Measurements from ENCODE around the gene ZNF618.

Gene ZNF618

DNA sequence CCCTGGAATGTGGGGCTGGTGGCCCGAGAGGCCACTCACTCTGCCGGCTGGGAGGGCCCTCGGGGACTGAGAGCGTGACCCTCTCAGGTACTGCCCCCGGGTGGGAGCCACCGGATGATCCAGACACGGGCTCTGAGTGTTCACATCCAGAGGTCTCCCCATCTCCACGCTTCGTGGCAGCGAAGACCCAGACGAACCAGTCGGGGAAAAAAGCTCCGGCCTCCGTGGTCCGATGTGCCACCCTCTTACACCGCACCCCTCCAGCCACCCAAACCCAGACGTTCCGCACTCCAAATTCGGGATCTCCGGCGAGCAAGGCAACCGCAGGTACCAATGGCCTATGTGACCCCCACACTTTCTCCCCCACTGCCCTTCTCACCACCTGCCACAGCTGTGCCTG lies 152.5 kb downstream of the ZNF618 start:
- TF ChIP-seq, protein P1, sequence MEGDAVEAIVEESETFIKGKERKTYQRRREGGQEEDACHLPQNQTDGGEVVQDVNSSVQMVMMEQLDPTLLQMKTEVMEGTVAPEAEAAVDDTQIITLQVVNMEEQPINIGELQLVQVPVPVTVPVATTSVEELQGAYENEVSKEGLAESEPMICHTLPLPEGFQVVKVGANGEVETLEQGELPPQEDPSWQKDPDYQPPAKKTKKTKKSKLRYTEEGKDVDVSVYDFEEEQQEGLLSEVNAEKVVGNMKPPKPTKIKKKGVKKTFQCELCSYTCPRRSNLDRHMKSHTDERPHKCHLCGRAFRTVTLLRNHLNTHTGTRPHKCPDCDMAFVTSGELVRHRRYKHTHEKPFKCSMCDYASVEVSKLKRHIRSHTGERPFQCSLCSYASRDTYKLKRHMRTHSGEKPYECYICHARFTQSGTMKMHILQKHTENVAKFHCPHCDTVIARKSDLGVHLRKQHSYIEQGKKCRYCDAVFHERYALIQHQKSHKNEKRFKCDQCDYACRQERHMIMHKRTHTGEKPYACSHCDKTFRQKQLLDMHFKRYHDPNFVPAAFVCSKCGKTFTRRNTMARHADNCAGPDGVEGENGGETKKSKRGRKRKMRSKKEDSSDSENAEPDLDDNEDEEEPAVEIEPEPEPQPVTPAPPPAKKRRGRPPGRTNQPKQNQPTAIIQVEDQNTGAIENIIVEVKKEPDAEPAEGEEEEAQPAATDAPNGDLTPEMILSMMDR (conservative IDR thresholded peaks at IDR 0.05; ENCODE audit: low read depth, low read length) = no peak
- DNase-seq (ENCODE audit: low read depth) = no peak

DNA sequence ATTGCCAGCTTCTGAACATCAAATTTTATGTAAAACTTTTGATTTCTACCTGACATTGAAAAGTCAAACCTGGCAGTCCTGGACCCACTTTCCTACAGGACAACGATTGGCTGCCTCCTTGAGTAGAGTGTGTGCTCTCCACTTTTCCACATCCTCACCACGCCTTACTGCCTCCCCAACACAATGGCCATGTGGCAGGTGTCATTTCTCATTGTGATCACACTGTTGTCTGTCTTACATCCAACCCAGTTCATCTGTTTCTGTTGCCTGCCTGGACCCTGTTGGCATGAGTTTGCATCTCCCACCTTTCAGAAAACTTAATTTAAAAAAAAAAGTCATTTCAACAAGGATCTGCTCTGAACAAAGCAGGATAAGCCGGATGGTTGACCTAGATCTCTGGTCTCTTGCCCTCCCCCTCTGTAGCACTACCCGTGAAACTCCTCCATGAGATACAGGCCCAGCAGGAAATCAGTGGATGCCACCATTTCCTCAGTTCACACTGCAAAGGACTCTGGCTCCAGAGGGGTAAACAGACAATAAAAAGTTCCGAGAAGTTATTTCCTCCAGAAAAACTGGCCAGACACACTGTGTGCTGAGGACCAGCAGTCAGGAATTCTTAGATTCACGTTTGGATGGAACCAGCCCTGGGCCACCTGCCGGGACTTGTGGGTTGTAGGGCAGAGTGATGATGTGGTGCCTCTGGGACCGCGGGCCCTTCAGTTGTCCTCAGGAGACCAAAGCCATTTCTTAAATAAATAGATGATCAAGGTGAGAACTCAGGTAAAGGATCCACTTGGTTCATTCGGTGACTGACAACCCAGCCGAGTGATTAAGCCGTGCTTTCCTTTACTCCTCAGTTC lies 153.4 kb downstream of the ZNF618 start:
- H3K4me3 ChIP-seq (ENCODE audit: low read depth, low read length) = no peak overlapping the region
- no peak for DNase-seq (ENCODE audit: low read depth)
- TF ChIP-seq, protein P1 (conservative IDR thresholded peaks at IDR 0.05; ENCODE audit: low read depth, low read length) = no peak

More for the DNA sequence above, 152.5 kb downstream of the ZNF618 start:
- H3K4me3 ChIP-seq (ENCODE audit: low read depth, low read length) = no peak overlapping the region

DNA sequence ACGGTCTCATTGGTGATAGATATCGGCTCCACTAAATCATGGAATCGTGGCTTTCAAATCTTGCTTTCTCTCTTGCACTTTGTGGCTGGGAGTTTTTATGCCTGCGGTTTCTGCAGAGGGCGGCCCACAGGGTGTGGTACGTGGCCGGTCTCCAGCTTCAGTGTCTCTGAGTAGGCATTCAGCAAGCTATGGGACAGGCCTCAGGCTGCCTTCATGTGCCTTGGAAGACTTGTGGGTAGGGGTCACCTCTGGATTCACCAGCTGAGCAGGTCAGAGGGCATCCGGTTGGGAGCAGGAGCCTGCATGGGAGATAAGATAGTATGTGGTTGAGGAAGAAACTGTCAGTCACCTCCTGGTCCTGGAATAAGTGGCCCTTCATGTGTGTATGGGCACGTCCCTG lies 154.3 kb downstream of the ZNF618 start:
- TF ChIP-seq, protein P1 (conservative IDR thresholded peaks at IDR 0.05; ENCODE audit: low read depth, low read length) = no peak

DNA sequence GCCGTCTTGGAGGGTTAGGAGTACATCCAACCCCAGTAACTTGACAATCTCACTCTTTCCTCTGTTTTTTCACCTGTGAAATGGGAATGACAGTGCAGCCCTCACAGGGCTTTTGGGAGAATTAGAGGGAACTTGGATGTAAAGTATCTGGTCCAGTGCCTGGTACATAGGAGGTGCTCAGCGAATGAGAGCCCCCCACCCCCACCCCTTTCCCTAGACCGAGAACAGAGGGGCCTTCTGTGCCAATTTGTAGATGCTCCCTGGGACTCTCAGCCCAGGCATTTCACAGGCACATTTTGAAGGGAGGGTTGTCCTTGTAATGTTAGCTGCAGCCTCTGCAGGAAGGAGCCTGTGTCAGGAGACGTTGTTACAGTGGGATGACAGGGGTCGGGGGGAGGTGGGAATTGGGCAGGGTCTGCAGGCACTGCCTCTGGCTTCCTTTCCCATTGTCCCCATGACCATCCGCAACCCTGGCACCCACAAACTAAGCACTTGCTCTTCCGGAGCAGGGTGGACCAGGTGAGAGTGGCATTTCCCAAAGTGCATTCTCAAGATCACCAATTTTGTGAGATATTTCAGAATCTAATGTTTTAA lies 155.0 kb downstream of the ZNF618 start:
- DNase-seq (ENCODE audit: low read depth) = no peak
- TF ChIP-seq, protein P1 (conservative IDR thresholded peaks at IDR 0.05; ENCODE audit: low read depth, low read length) = no peak
- H3K4me3 ChIP-seq (ENCODE audit: low read depth, low read length) = no peak overlapping the region

More for the DNA sequence above, 154.3 kb downstream of the ZNF618 start:
- H3K4me3 ChIP-seq (ENCODE audit: low read depth, low read length) = no peak overlapping the region
- DNase-seq (ENCODE audit: low read depth) = no peak

DNA sequence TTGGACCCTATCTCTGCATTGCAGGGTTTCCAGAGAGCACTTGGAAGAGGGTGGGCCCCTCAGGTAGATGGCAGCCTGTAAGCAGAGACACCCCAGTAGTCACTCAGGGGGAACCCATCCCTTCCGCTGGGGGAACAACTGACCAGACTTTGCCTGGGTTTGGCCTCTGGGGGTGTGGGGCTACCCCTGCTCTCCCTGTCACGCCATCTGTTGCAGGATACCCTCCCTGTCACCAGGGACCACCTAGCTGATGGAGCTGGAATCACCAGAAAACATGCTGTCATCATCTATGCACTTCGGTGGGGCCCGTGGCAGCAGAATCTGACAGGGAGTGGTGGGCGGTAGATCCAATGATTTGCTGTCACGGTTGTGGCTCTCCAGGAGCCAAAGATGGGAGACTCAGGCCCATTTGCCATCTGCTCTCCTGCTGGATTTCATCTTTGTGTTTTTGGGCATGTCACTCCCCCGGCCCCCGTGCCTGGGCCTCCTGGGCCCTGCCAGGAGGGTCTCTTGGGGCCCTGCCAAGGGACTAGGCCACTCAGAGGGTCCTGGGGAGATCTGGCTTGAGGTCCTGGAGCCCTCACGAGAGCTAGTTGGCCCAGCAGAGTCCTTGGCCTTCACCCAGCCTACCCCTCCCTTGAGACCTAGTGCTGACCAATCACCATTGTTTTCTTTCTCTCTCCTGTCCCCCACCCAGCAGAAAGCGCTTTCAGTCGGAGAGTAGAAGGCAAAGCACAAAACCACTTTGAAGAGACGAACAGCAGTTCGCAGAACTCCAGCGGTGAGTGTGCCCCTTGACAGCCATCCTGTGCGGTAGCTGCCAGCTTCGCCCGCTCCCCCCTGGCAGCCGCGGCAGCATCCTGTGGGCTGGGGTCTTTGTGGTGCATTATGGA lies 156.1 kb downstream of the ZNF618 start:
- DNase-seq (ENCODE audit: low read depth) = no peak
- TF ChIP-seq, protein P1 (conservative IDR thresholded peaks at IDR 0.05; ENCODE audit: low read depth, low read length) = no peak
- no peak overlapping the region for H3K4me3 ChIP-seq (ENCODE audit: low read depth, low read length)

DNA sequence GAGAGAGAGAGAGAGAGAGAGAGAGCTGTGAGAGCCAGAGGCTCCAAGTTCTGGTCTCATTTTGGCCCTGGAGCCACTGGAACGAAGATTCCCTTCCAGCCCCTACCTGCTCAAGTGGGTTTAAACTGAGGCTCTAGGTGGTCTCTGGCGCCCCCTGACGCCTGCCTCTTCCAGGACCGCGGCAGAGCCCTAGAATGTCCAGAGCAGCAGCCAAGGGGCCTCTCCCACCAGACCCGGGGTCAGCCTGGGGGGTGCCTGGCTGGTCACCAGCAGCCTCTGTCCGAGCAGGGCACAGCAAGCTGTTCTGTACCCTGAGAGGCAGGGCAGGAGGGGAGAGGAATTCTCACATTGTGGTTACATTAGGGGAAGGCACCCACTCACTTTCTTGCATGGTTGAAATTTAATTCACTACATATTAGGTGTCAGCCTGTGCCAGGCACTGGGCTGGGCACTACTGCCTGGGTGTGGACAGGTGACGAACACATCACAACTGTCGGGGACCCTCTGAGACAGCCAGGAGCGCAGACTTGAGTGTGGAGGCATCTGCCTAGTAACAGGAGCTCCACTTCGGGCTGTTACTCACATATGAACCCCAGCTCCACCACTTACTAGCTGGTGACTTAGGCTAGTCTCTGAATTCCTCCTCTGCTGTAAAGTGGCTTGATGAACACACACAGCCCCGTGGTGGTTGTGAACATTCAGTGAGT lies 157.4 kb downstream of the ZNF618 start:
- TF ChIP-seq, protein P1 (conservative IDR thresholded peaks at IDR 0.05; ENCODE audit: low read depth, low read length) = peak; percentile 70
- H3K4me3 ChIP-seq (ENCODE audit: low read depth, low read length) = no peak overlapping the region
- peak; percentile 31 for DNase-seq (ENCODE audit: low read depth)

Data from choroid plexus epithelial cell (primary cell).